ENCODE results near the gene ACTA1. TPM values are rescaled to one million over a fixed set of nuclear protein-coding genes. Genes with fewer than 3 reads are reported as not detected.
A peak's percentile ranks its signal among the peaks of the same experiment; 100 is the strongest.

ACTA1 gene
- total RNA-seq, 1 donor from 2014 or later = not detected

- TF ChIP-seq CTCF (conservative IDR thresholded peaks at IDR 0.05; ENCODE audit: low read depth, low read length) = no peak
- no peak for DNase-seq (ENCODE audit: low read depth)
- no peak overlapping the region for H3K4me3 ChIP-seq (ENCODE audit: low read depth, low read length)
Observed at GRCh38 chr1:229456016-229456415, 22.1 kb upstream of the ACTA1 start.

- TF ChIP-seq CTCF (conservative IDR thresholded peaks at IDR 0.05; ENCODE audit: low read depth, low read length) = no peak
- DNase-seq (ENCODE audit: low read depth) = no peak
- H3K4me3 ChIP-seq (ENCODE audit: low read depth, low read length) = no peak overlapping the region
Observed at GRCh38 chr1:229454056-229454455, 20.2 kb upstream of the ACTA1 start.

- no peak overlapping the region for H3K4me3 ChIP-seq (ENCODE audit: low read depth, low read length)
- peak; percentile 73 for TF ChIP-seq CTCF (conservative IDR thresholded peaks at IDR 0.05; ENCODE audit: low read depth, low read length)
- no peak for DNase-seq (ENCODE audit: low read depth)
Observed at GRCh38 chr1:229452956-229453801, 19.3 kb upstream of the ACTA1 start.

- no peak for TF ChIP-seq CTCF (conservative IDR thresholded peaks at IDR 0.05; ENCODE audit: low read depth, low read length)
- no peak for DNase-seq (ENCODE audit: low read depth)
- H3K4me3 ChIP-seq (ENCODE audit: low read depth, low read length) = no peak overlapping the region
Observed at GRCh38 chr1:229448845-229449244, 15.0 kb upstream of the ACTA1 start.

- no peak for DNase-seq (ENCODE audit: low read depth)
- TF ChIP-seq CTCF (conservative IDR thresholded peaks at IDR 0.05; ENCODE audit: low read depth, low read length) = no peak
- H3K4me3 ChIP-seq (ENCODE audit: low read depth, low read length) = no peak overlapping the region
Observed at GRCh38 chr1:229448354-229448753, 14.5 kb upstream of the ACTA1 start.

- no peak overlapping the region for H3K4me3 ChIP-seq (ENCODE audit: low read depth, low read length)
- TF ChIP-seq CTCF (conservative IDR thresholded peaks at IDR 0.05; ENCODE audit: low read depth, low read length) = no peak
- DNase-seq (ENCODE audit: low read depth) = no peak
Observed at GRCh38 chr1:229447809-229448252, 13.9 kb upstream of the ACTA1 start.

- no peak for TF ChIP-seq CTCF (conservative IDR thresholded peaks at IDR 0.05; ENCODE audit: low read depth, low read length)
- no peak overlapping the region for H3K4me3 ChIP-seq (ENCODE audit: low read depth, low read length)
- no peak for DNase-seq (ENCODE audit: low read depth)
Observed at GRCh38 chr1:229445828-229446227, 11.9 kb upstream of the ACTA1 start.
